Measurements from ENCODE around the gene MTMR1.

MTMR1 gene

GRCh38 chrX:150692831-150693724, at the start of gene MTMR1:
Gene MTMR1 (plus strand): TSS chrX:150693396. CDS start chrX:150693531, 135 bp downstream.
- no peak for TF ChIP-seq CTCF (conservative IDR thresholded peaks at IDR 0.05; ENCODE audit: low read depth, low read length)
- H3K4me3 ChIP-seq (ENCODE audit: low read depth, low read length) = peak within 1 kb of the TSS; percentile 64
- no peak for DNase-seq (ENCODE audit: low read depth)

GRCh38 chrX:150643958-150644357, 49.2 kb upstream of the MTMR1 start:
- H3K4me3 ChIP-seq (ENCODE audit: low read depth, low read length) = no peak overlapping the region
- no peak for DNase-seq (ENCODE audit: low read depth)
- TF ChIP-seq CTCF (conservative IDR thresholded peaks at IDR 0.05; ENCODE audit: low read depth, low read length) = no peak

- no peak overlapping the region for H3K4me3 ChIP-seq (ENCODE audit: low read depth, low read length)
- no peak for DNase-seq (ENCODE audit: low read depth)
- no peak for TF ChIP-seq CTCF (conservative IDR thresholded peaks at IDR 0.05; ENCODE audit: low read depth, low read length)
Measured at GRCh38 chrX:150644422-150644821, 48.8 kb upstream of the MTMR1 start.

GRCh38 chrX:150647331-150647730, 45.9 kb upstream of the MTMR1 start:
- no peak for DNase-seq (ENCODE audit: low read depth)
- TF ChIP-seq CTCF (conservative IDR thresholded peaks at IDR 0.05; ENCODE audit: low read depth, low read length) = no peak
- H3K4me3 ChIP-seq (ENCODE audit: low read depth, low read length) = no peak overlapping the region

GRCh38 chrX:150648296-150648940, 44.8 kb upstream of the MTMR1 start:
- no peak for TF ChIP-seq CTCF (conservative IDR thresholded peaks at IDR 0.05; ENCODE audit: low read depth, low read length)
- no peak overlapping the region for H3K4me3 ChIP-seq (ENCODE audit: low read depth, low read length)
- DNase-seq (ENCODE audit: low read depth) = peak; percentile 6

GRCh38 chrX:150649096-150649870, 43.9 kb upstream of the MTMR1 start:
- H3K4me3 ChIP-seq (ENCODE audit: low read depth, low read length) = no peak overlapping the region
- no peak for TF ChIP-seq CTCF (conservative IDR thresholded peaks at IDR 0.05; ENCODE audit: low read depth, low read length)
- DNase-seq (ENCODE audit: low read depth) = peak; percentile 69
